ENCODE data around the gene TOP3B. TPM values are rescaled to one million over a fixed set of nuclear protein-coding genes. Genes with fewer than 3 reads are reported as not detected.

TOP3B gene
- total RNA-seq, 1 donor from 2014 or later: 53.9 TPM

DNA sequence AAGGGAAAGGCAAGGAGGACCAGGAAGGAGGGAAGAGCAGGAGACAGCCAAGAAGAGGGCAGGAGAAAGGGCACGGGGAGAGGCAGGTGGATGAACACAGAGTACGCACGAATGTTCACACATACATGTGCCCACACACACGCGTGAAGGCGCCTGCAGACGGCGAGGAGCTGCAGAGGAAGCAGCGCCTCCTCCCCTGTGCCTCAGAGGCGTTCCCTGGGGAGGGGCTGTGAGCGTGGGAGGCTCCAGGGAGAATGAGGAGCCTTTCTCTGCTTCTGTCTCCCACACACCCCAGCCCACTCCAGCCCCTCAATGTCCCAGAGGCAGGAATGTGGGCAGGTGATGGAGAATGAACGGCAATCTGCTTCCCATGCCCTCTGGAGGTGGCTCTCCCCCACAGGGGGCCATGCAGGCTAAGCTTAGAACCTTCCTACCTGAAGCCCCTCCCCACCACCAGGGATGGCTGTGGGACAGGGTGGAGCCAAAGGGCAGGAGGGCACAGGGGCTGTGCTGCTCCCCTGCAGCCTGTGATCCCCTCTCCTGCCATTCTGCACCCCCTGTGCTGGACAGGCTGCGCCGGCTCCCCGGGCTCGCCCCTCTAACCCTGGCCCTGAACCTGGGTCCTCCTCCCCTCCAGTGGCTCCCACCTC lies 55.3 kb downstream of the TOP3B start:
- no peak overlapping the region for H3K4me3 Mint-ChIP-seq
- Histone ChIP-seq H3K36me3 (no peaks in the 10 kb centered on the region), H3K4me3 (no peak overlapping the region), H2AFZ (replicated peaks) (no peak overlapping the region), H3K9ac (no peak overlapping the region), H3K4me1 (peaks cover 29% of the 10 kb centered on the region), H3K79me2 (ENCODE audit: low read depth) (no peaks in the 10 kb centered on the region), H3F3A (ENCODE audit: low read depth) (peaks cover 18% of the 10 kb centered on the region), H4K20me1 (ENCODE audit: low read depth) (no peaks in the 10 kb centered on the region), H3K27ac (no peak overlapping the region), H3K4me2 (no peak overlapping the region), H3K27me3 (no peaks in the 10 kb centered on the region), H3K9me3 (ENCODE audit: low read depth) (no peaks in the 10 kb centered on the region)
- peaks cover 13% of the 10 kb centered on the region for H3K36me3 Mint-ChIP-seq
- H3K4me1 Mint-ChIP-seq: peaks cover 26% of the 10 kb centered on the region
- no peak for DNase-seq (ENCODE audit: low spot score)
- TF ChIP-seq EZH2 (IDR thresholded peaks at IDR 0.05): no peak
- TF ChIP-seq EZH2phosphoT487 (IDR thresholded peaks at IDR 0.05): no peak
- no peak for TF ChIP-seq CTCF (IDR thresholded peaks at IDR 0.05)
- peaks cover 4% of the 10 kb centered on the region for H3K27me3 Mint-ChIP-seq (ENCODE audit: insufficient read depth, low read depth)
- H3K9me3 Mint-ChIP-seq: no peaks in the 10 kb centered on the region
- peak overlapping the region; percentile 83 for H3K27ac Mint-ChIP-seq

- Histone ChIP-seq H3K9ac (no peak overlapping the region), H3K4me2 (no peak overlapping the region), H3K9me3 (ENCODE audit: low read depth) (no peaks in the 10 kb centered on the region), H3K27me3 (no peaks in the 10 kb centered on the region), H3K27ac (no peak overlapping the region), H3K4me1 (peaks cover 34% of the 10 kb centered on the region), H3K79me2 (ENCODE audit: low read depth) (no peaks in the 10 kb centered on the region), H3K36me3 (no peaks in the 10 kb centered on the region), H3F3A (ENCODE audit: low read depth) (peaks cover 24% of the 10 kb centered on the region), H2AFZ (replicated peaks) (no peak overlapping the region), H4K20me1 (ENCODE audit: low read depth) (no peaks in the 10 kb centered on the region), H3K4me3 (no peak overlapping the region)
- Mint-ChIP-seq H3K9me3 (no peaks in the 10 kb centered on the region), H3K27me3 (ENCODE audit: insufficient read depth, low read depth) (peaks cover 4% of the 10 kb centered on the region), H3K4me3 (no peak overlapping the region), H3K27ac (peak overlapping the region; percentile 83), H3K4me1 (peaks cover 28% of the 10 kb centered on the region), H3K36me3 (peaks cover 13% of the 10 kb centered on the region)
- DNase-seq (ENCODE audit: low spot score): no peak
- TF ChIP-seq EZH2phosphoT487 (IDR thresholded peaks at IDR 0.05) (no peak), CTCF (IDR thresholded peaks at IDR 0.05) (no peak), EZH2 (IDR thresholded peaks at IDR 0.05) (no peak)
Observed at GRCh38 chr22:21926728-21927127, 55.9 kb downstream of the TOP3B start.

DNA sequence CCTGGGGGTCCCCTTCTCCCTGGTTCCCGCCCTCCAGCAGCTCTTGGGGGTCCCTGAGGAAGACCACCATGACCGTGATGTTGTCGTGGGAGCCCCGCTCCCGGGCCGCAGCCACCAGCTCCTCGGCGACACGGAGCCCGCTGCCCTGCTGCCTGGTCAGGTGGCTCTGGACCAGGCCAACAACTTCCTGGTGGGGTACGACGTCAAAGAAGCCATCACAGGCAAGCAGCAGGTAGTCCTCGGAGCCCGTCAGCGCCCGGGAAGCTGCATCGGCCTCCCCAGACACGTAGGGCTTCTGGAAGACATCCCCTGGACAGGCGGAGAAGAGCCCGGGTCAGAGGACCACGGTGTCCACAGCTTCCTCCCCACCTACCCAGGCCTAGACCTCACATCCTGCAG lies 59.4 kb downstream of the TOP3B start:
- no peaks in the 10 kb centered on the region for H3K36me3 ChIP-seq
- peaks cover 44% of the 10 kb centered on the region for H3F3A ChIP-seq (ENCODE audit: low read depth)
- TF ChIP-seq CTCF (IDR thresholded peaks at IDR 0.05) (no peak), EZH2 (IDR thresholded peaks at IDR 0.05) (no peak), EZH2phosphoT487 (IDR thresholded peaks at IDR 0.05) (no peak)
- no peaks in the 10 kb centered on the region for H3K9me3 Mint-ChIP-seq
- H3K4me1 Mint-ChIP-seq: peaks cover 26% of the 10 kb centered on the region
- no peak overlapping the region for H3K27ac Mint-ChIP-seq
- peaks cover 6% of the 10 kb centered on the region for H3K27me3 Mint-ChIP-seq (ENCODE audit: insufficient read depth, low read depth)
- H3K4me1 ChIP-seq: peaks cover 60% of the 10 kb centered on the region
- H3K79me2 ChIP-seq (ENCODE audit: low read depth): no peaks in the 10 kb centered on the region
- no peaks in the 10 kb centered on the region for H3K27me3 ChIP-seq
- H3K4me3 Mint-ChIP-seq: no peak overlapping the region
- H2AFZ ChIP-seq (replicated peaks): no peak overlapping the region
- H3K36me3 Mint-ChIP-seq: no peaks in the 10 kb centered on the region
- no peak overlapping the region for H3K9ac ChIP-seq
- no peak overlapping the region for H3K4me2 ChIP-seq
- H3K27ac ChIP-seq: no peak overlapping the region
- H3K9me3 ChIP-seq (ENCODE audit: low read depth): no peaks in the 10 kb centered on the region
- peaks cover 11% of the 10 kb centered on the region for H4K20me1 ChIP-seq (ENCODE audit: low read depth)
- H3K4me3 ChIP-seq: no peak overlapping the region
- no peak for DNase-seq (ENCODE audit: low spot score)

All from neural progenitor cell (in vitro differentiated cells).